ENCODE results near the gene MPHOSPH9.

DNA sequence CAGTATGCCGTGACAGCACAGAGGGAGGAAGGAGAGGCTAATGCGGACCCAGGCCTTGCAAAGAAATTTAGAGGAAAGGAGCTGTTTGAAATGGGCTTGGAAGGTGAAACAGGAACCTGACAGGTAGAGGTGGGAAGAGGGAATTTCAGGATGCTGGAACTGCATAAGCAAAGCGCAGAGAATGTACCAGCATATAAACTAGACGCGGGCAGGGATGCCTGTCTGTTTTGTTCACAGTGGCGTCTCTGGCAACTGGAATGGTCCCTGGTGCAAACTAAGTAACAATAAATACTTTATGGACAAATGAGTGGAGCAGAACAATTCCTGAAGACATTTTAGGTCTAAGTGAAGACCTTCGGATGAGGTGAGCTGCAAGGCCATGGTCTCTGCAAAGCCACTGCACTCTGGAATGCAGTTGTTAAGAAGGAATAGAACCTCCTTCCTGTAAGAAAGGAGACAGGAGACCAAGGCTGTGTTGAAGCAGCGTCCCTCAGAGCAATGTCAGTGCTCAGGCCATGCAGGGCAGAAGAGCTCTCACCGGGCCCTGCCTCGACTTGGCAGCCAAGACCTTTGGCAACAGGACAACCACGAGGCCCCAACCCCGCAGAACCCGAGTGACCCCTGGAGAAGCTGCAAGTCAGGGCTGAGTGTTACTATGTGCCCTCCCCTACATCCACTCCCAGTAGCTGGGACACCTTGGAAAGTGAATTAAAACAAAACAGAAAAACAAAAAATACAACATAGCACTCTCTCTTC lies 124.8 kb downstream of the MPHOSPH9 start:
- TF ChIP-seq EP300 (IDR thresholded peaks at IDR 0.05; ENCODE audit: borderline replicate concordance): no peak
- no peak for TF ChIP-seq TAF1 (IDR thresholded peaks at IDR 0.05; ENCODE audit: low read depth)
- no peak for TF ChIP-seq RAD21 (IDR thresholded peaks at IDR 0.05; ENCODE audit: low read depth)
- no peak for TF ChIP-seq FOXM1 (IDR thresholded peaks at IDR 0.05; ENCODE audit: borderline replicate concordance, low read depth)
- TF ChIP-seq NFIC (IDR thresholded peaks at IDR 0.05): no peak
